H1 (cell line): Measurements from ENCODE around the gene GABBR1. TPM values are rescaled to one million over a fixed set of nuclear protein-coding genes. Genes with fewer than 3 reads are reported as not detected.

ENCODE experiments used
- CTCF ChIA-PET: fragments of 300-600 bp; sonication (Branson Sonifier 250); formaldehyde crosslinking; loops from one replicate; lab custom pipeline; 2021; ENCODE audit not compliant: partially characterized antibody; lab: Charles Lee
- POLR2A ChIA-PET: fragments of 300-600 bp; sonication (Branson Sonifier 250); formaldehyde crosslinking; loops from one replicate; lab custom pipeline; 2021; ENCODE audit warnings: inconsistent platforms; ENCODE audit not compliant: partially characterized antibody; lab: Charles Lee
- DNase-seq, 2 experiments: peaks; one replicate each; pipeline versions ENCODE4 v3.0.0 to v3.0.0-alpha.2; 2010 to 2022; ENCODE audit warnings: low spot score in 2 of 2, low read depth in 1 of 2, mixed read lengths in 1 of 2
- FAIRE-seq: peaks from 2 replicates; lab custom pipeline; 2011; peaks lifted over from hg19 to GRCh38; lab: Jason Lieb, UNC
- H2AFZ ChIP-seq: 2 replicates; pipeline ENCODE4 v1.8.1; 2012; ENCODE audit warnings: low read length, inconsistent platforms
- H2AK5ac ChIP-seq: 2 replicates; pipeline ENCODE4 v1.6.1; 2013; ENCODE audit warnings: low read depth, low read length
- H2BK120ac ChIP-seq: replicated peaks from 2 replicates; pipeline ENCODE3; 2013; ENCODE audit warnings: low read depth, low read length, inconsistent platforms
- H2BK12ac ChIP-seq: 2 replicates; pipeline ENCODE4 v1.6.1; 2013; ENCODE audit warnings: low read depth, low read length
- H2BK15ac ChIP-seq: 2 replicates; pipeline ENCODE4 v1.6.1; 2013; ENCODE audit warnings: low read length
- H2BK20ac ChIP-seq: 2 replicates; pipeline ENCODE4 v1.6.1; 2013; ENCODE audit warnings: low read length
- H2BK5ac ChIP-seq: 2 replicates; pipeline ENCODE4 v1.6.1; 2013; ENCODE audit warnings: low read depth, low read length
- H3K14ac ChIP-seq: 2 replicates; pipeline ENCODE4 v1.6.1; 2013; ENCODE audit warnings: inconsistent platforms; ENCODE audit not compliant: insufficient read length
- H3K18ac ChIP-seq: 2 replicates; pipeline ENCODE4 v1.6.1; 2013; ENCODE audit warnings: low read length; ENCODE audit errors: extremely low read depth
- H3K23ac ChIP-seq: 2 replicates; pipeline ENCODE4 v1.6.1; 2013; ENCODE audit warnings: inconsistent platforms; ENCODE audit not compliant: insufficient read length
- H3K23me2 ChIP-seq: 2 replicates; pipeline ENCODE4 v1.6.1; 2013; ENCODE audit warnings: low read depth, low read length
- H3K27ac ChIP-seq: 2 replicates; pipeline ENCODE4 v1.6.1; 2011; ENCODE audit warnings: low read depth, low read length, inconsistent platforms
- H3K27me3 ChIP-seq, 4 experiments: replicated peaks in 1 of 4; 1 replicate in 1 of 4; 2 replicates in 3 of 4; pipeline versions ENCODE4 v1.6.1 to v1.8.1; 2011 to 2013; ENCODE audit warnings: low read length in 3 of 4, mild to moderate bottlenecking in 3 of 4, inconsistent platforms in 2 of 4, mixed read lengths in 2 of 4, moderate library complexity in 1 of 4; ENCODE audit not compliant: control insufficient read depth in 3 of 4, insufficient read depth in 3 of 4; ENCODE audit errors: extremely low read depth in 1 of 4
- H3K36me3 ChIP-seq, 4 experiments: 2 replicates each; pipeline versions ENCODE4 v1.6.1 to v1.8.1; 2011 to 2013; ENCODE audit warnings: mild to moderate bottlenecking in 4 of 4, low read length in 3 of 4, moderate library complexity in 2 of 4, control low read depth in 1 of 4, inconsistent platforms in 1 of 4; ENCODE audit not compliant: insufficient read depth in 4 of 4, control insufficient read depth in 2 of 4
- H3K4ac ChIP-seq: replicated peaks from 2 replicates; pipeline ENCODE3; 2013; ENCODE audit warnings: low read length, low read depth, mixed read lengths, inconsistent platforms; ENCODE audit not compliant: insufficient read length
- H3K4me1 ChIP-seq, 4 experiments: replicated peaks in 1 of 4; 1 replicate in 1 of 4; 2 replicates in 3 of 4; pipeline versions ENCODE4 v1.6.1 to v1.8.1; 2011 to 2013; ENCODE audit warnings: low read length in 3 of 4, inconsistent platforms in 2 of 4, mixed read lengths in 1 of 4; ENCODE audit not compliant: insufficient read depth in 4 of 4, control insufficient read depth in 3 of 4
- H3K4me2 ChIP-seq, 2 experiments: 2 replicates each; pipeline versions ENCODE4 v1.6.1 to v1.8.1; 2011 to 2013; ENCODE audit warnings: low read depth in 2 of 2, low read length in 2 of 2, control low read depth in 1 of 2, inconsistent platforms in 1 of 2, mild to moderate bottlenecking in 1 of 2; ENCODE audit not compliant: insufficient read depth in 1 of 2
- H3K4me3 ChIP-seq, 4 experiments: fragments of 200-600, 300-600 bp in 1 of 4; sonication (generic), shearing (Covaris generic), sonication (Bioruptor Twin) in 1 of 4; 2 replicates each; pipeline versions ENCODE4 v1.5.1 to v1.8.1; 2011 to 2016; ENCODE audit warnings: low read length in 4 of 4, low read depth in 3 of 4, control low read depth in 2 of 4, inconsistent platforms in 2 of 4, mild to moderate bottlenecking in 2 of 4, mixed read lengths in 1 of 4, moderate library complexity in 1 of 4; ENCODE audit not compliant: insufficient read depth in 2 of 4; ENCODE audit errors: extremely low read depth in 1 of 4
- H3K56ac ChIP-seq: replicated peaks from 2 replicates; pipeline ENCODE3; 2013; ENCODE audit warnings: low read depth, mild to moderate bottlenecking, mixed read lengths, low read length, inconsistent platforms; ENCODE audit not compliant: insufficient read length
- H3K79me1 ChIP-seq: 2 replicates; pipeline ENCODE4 v1.6.1; 2013; ENCODE audit warnings: low read depth, low read length, control low read depth
- H3K79me2 ChIP-seq, 2 experiments: 2 replicates each; pipeline versions ENCODE4 v1.6.1 to v1.8.1; 2012 to 2013; ENCODE audit warnings: low read length in 2 of 2, mild to moderate bottlenecking in 2 of 2, inconsistent platforms in 1 of 2; ENCODE audit not compliant: insufficient read depth in 2 of 2, control insufficient read depth in 1 of 2
- H3K9ac ChIP-seq, 4 experiments: replicated peaks in 1 of 4; 1 replicate in 1 of 4; 2 replicates in 3 of 4; pipeline versions ENCODE4 v1.6.1 to v1.8.1; 2011 to 2013; ENCODE audit warnings: low read depth in 3 of 4, low read length in 3 of 4, control low read depth in 2 of 4, mild to moderate bottlenecking in 2 of 4, moderate library complexity in 2 of 4, inconsistent platforms in 1 of 4; ENCODE audit errors: extremely low read depth in 1 of 4
- H3K9me3 ChIP-seq, 2 experiments: 2 replicates each; pipeline versions ENCODE4 v1.6.1 to v1.8.1; 2012 to 2013; ENCODE audit warnings: mild to moderate bottlenecking in 2 of 2, moderate library complexity in 2 of 2, control low read depth in 1 of 2, inconsistent platforms in 1 of 2, low read depth in 1 of 2, low read length in 1 of 2, mixed read lengths in 1 of 2; ENCODE audit not compliant: insufficient read depth in 2 of 2
- H4K20me1 ChIP-seq, 2 experiments: replicated peaks in 1 of 2; 2 replicates each; pipeline versions ENCODE3 to v1.8.1; 2011 to 2013; ENCODE audit warnings: inconsistent platforms in 2 of 2, low read length in 2 of 2, mild to moderate bottlenecking in 1 of 2; ENCODE audit not compliant: insufficient read depth in 2 of 2, control insufficient read depth in 1 of 2
- H4K5ac ChIP-seq: 2 replicates; pipeline ENCODE4 v1.6.1; 2013; ENCODE audit warnings: low read length, low read depth, mixed read lengths, inconsistent platforms; ENCODE audit not compliant: insufficient read length
- H4K8ac ChIP-seq: 2 replicates; pipeline ENCODE4 v1.8.0; 2013; ENCODE audit warnings: mild to moderate bottlenecking, moderate library complexity, low read length, inconsistent platforms; ENCODE audit not compliant: insufficient read depth; ENCODE audit errors: extremely low read depth
- H4K91ac ChIP-seq: replicated peaks from 2 replicates; pipeline ENCODE3; 2013; ENCODE audit warnings: low read length, mixed read lengths, inconsistent platforms; ENCODE audit not compliant: insufficient read length
- RXRA ChIP-seq: IDR thresholded peaks from 2 replicates; pipeline ENCODE4 v1.6.1; 2011; ENCODE audit warnings: low read depth, mild to moderate bottlenecking, low read length, moderate library complexity; ENCODE audit not compliant: insufficient read depth
- SP1 ChIP-seq: IDR thresholded peaks from 2 replicates; pipeline ENCODE4 v1.6.1; 2011; ENCODE audit warnings: low read depth, low read length
- polyA plus RNA-seq, 7 experiments: library from polyadenylated mRNA; depleted of rRNA in 3 of 7; stranded (reverse) in 5 of 7; unstranded in 2 of 7; fragments of >200 nt in 5 of 7; fragments of 200-250 nt in 2 of 7; gene quantifications; 1 replicate in 5 of 7; 2 replicates in 1 of 7; 4 replicates in 1 of 7; pipeline versions ENCODE4 v1.2.1 to v1.2.3, GENCODE V29; 2011 to 2013; ENCODE audit warnings: missing spikeins in 2 of 7, mixed read lengths in 2 of 7
- total RNA-seq: library from RNA; stranded (reverse); fragmentation: NEBNext Ultra II Directional; extraction: Animal tissue kit (Norgen Biotek cat#: 25700); gene quantifications from 2 replicates; pipeline ENCODE4 v1.2.1, GENCODE V29; 2021

GABBR1 gene
- total and polyA plus RNA-seq, 2 of the 8 experiments (the other 6 are each of a cell fraction or from before 2014, with no cell fraction given), result 75.9 to 78.3 TPM

DNA sequence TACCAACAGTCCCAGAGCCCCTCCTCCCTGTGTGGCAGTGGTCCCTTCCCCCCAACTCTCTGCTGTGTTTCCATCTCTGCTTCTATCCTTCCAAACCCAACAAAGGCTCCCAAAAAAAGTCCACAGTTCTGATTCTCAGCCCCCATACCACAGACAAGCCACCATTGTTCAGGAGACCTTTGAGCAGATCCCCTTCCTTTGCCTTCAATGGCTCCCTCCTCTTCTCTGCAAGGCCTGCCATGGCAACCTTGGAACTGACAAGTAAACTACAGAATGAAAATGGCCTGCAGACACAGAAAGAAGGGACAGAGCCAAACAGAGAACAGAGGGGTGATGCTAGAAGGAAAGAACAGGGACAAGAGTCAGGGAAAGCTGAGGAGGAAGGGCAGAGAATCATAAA is 24.9 kb downstream of the GABBR1 start:
- Histone ChIP-seq H4K91ac (no peak overlapping the region), H3K56ac (no peak overlapping the region), H2BK15ac (no peak overlapping the region), H3K9me3 (no peaks in the 10 kb centered on the region), H3K4me2 (no peak overlapping the region), H3K27me3 (no peaks in the 10 kb centered on the region), H2AK5ac (no peak overlapping the region), H2BK5ac (no peak overlapping the region), H3K4ac (no peak overlapping the region), H4K5ac (no peak overlapping the region), H4K20me1 (peaks cover 5 to 14% of the 10 kb centered on the region in 2 experiments), H3K23ac (no peak overlapping the region), H3K4me3 (no peak overlapping the region), H2BK12ac (no peak overlapping the region), H3K23me2 (no peaks in the 10 kb centered on the region), H3K4me1 (peaks cover 0 to 4% (median 0%) of the 10 kb centered on the region in 4 experiments; a peak in 3 of 7 replicates), H3K36me3 (peaks cover 44 to 96% (median 83%) of the 10 kb centered on the region in 4 experiments), H2BK20ac (no peak overlapping the region), H2AFZ (no peak overlapping the region), H2BK120ac (no peak overlapping the region), H3K14ac (no peak overlapping the region), H3K79me2 (no peaks in the 10 kb centered on the region), H4K8ac (no peak overlapping the region), H3K27ac (no peak overlapping the region), H3K9ac (no peak overlapping the region), H3K79me1 (peaks cover 4% of the 10 kb centered on the region; the same call in 1 of the 2 replicates), H3K18ac (no peak overlapping the region)
- TF ChIP-seq RXRA (no peak), SP1 (no peak)
- DNase-seq (no peak), FAIRE-seq (no peak)
- ChIA-PET CTCF (interaction anchor here (1.4 to 4.5 kb wide), 2 partner anchors 9 to 11 kb away, joined by 4 to 31 read pairs; no protein-coding TSS in a partner anchor), POLR2A (interaction anchor here (0.8 to 5.4 kb wide), 5 partner anchors 9 to 19 kb away, joined by 3 to 58 read pairs (median 21); no protein-coding TSS in a partner anchor)
